Measurements from ENCODE around the gene CIAO2A.
"Not testable (repeated sequence)": the region's sequence is repeated elsewhere in the genome, so short reads cannot be mapped to it uniquely, and the experiment has no call there.

Gene CIAO2A

GRCh38 chr15:64070965-64071851, 22.4 kb downstream of the CIAO2A start:
- no peak for ATAC-seq

GRCh38 chr15:64070106-64070505, 23.5 kb downstream of the CIAO2A start:
- no peak for ATAC-seq

- no peak for ATAC-seq
Measured at GRCh38 chr15:64068133-64068532, 25.5 kb downstream of the CIAO2A start.

- ATAC-seq, result peak; percentile 70 to 82
Measured at GRCh38 chr15:64067564-64068030, 26.0 kb downstream of the CIAO2A start.

GRCh38 chr15:64066451-64066850, 27.2 kb downstream of the CIAO2A start:
- no peak for ATAC-seq

GRCh38 chr15:64060716-64061115, 32.9 kb downstream of the CIAO2A start:
- no peak for ATAC-seq

GRCh38 chr15:64059104-64059503, 34.5 kb downstream of the CIAO2A start:
- ATAC-seq, result not testable (repeated sequence)

- no peak for ATAC-seq
Measured at GRCh38 chr15:64058279-64058678, 35.4 kb downstream of the CIAO2A start.

GRCh38 chr15:64053674-64054073, 40.0 kb downstream of the CIAO2A start:
- ATAC-seq, result not testable (repeated sequence)

GRCh38 chr15:64052925-64053491, 40.6 kb downstream of the CIAO2A start:
- ATAC-seq, result no peak

- no peak for ATAC-seq
Measured at GRCh38 chr15:64051407-64052259, 42.0 kb downstream of the CIAO2A start.

GRCh38 chr15:64051093-64051402, 42.6 kb downstream of the CIAO2A start:
- no peak for ATAC-seq

- no peak for ATAC-seq
Measured at GRCh38 chr15:64050281-64051092, 43.2 kb downstream of the CIAO2A start.

GRCh38 chr15:64048781-64049460, 44.7 kb downstream of the CIAO2A start:
- ATAC-seq, result no peak

GRCh38 chr15:64046421-64047153, 47.1 kb downstream of the CIAO2A start, which contains the start of gene DAPK2:
TSS of gene DAPK2 (minus strand) at chr15:64046485. CDS start at chr15:64040261, 6,224 bp downstream.
- ATAC-seq, result peak; percentile 84 to 89

GRCh38 chr15:64045774-64046420, 47.7 kb downstream of the CIAO2A start:
- peak; percentile 29 to 44 for ATAC-seq

- no peak for ATAC-seq
Measured at GRCh38 chr15:64045101-64045435, 48.6 kb downstream of the CIAO2A start.

GRCh38 chr15:64044300-64045100, 49.1 kb downstream of the CIAO2A start:
- ATAC-seq, result no peak

- no peak for ATAC-seq
Measured at GRCh38 chr15:64038878-64039610, 54.6 kb downstream of the CIAO2A start.

Data from activated CD4-positive, CD25-positive, alpha-beta regulatory T cell treated with anti-CD3 and anti-CD28 coated beads, Interleukin-2, amount 50 U/mL, for 24 hours (primary cell).